WI38 (cell line): ENCODE data around the gene SLC4A5.

Experiments used
- H3K4me3 ChIP-seq: 2 replicates; pipeline ENCODE4 v1.5.1; 2011; ENCODE audit warnings: low read depth, mild to moderate bottlenecking, control low read depth, low read length
- CTCF ChIP-seq: IDR thresholded peaks from 2 replicates; pipeline ENCODE4 v1.5.1; 2012; ENCODE audit warnings: low read depth, mild to moderate bottlenecking, control low read depth, low read length

SLC4A5 gene

DNA sequence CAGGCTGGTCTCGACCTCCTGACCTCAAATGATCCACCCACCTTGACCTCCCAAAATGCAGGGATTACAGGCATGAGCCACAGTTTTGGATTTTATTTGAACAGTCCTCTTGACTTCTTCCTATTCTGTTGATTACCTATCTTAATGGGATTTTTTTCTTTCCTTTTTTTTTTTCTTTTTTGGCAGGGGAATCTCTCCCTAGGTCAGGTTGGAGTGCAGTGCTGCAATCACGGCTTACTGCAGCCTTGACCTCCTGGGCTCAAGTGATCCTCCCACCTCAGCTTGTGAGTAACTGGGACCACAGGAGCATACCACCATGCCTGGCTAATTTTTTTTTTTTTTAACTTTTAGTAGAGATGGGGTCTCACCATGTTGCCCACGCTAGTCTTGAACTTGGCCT, 142.0 kb downstream of the SLC4A5 start:
- TF ChIP-seq CTCF, result no peak
- H3K4me3 ChIP-seq, result no peak overlapping the region

DNA sequence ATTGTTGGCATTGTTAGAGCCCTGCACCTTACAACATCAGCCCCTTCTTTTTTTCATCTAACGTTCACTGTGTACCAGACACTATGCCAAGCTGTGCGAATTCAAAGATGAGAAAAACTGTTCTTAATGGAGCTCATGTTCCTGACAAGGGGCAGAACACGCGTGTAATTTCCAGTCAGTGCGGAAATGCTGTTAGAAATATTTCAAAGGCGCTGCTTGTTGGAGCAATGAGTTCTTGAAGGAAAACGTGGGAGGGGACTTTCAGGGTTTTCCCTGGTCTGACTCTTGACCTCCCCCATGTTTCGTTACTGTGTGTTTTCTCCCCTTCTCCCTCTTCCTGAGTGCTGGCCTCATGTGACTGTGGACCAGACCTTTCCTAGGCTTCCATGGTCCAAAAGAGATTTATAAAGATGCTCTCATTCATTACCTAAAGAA, 143.3 kb downstream of the SLC4A5 start:
- peak overlapping the region; percentile 88 for H3K4me3 ChIP-seq
- no peak for TF ChIP-seq CTCF

GRCh38 chr2:74199275-74199701, 143.9 kb downstream of the SLC4A5 start:
- TF ChIP-seq CTCF, result no peak
- H3K4me3 ChIP-seq, result peak overlapping the region; percentile 88

GRCh38 chr2:74198461-74199274, 144.5 kb downstream of the SLC4A5 start, which contains the start of gene MTHFD2:
Gene MTHFD2 (plus strand): TSS chr2:74198615. CDS start chr2:74198642, 27 bp downstream.
- TF ChIP-seq CTCF, result peak; percentile 74
- H3K4me3 ChIP-seq, result peak within 1 kb of the TSS; percentile 88

DNA sequence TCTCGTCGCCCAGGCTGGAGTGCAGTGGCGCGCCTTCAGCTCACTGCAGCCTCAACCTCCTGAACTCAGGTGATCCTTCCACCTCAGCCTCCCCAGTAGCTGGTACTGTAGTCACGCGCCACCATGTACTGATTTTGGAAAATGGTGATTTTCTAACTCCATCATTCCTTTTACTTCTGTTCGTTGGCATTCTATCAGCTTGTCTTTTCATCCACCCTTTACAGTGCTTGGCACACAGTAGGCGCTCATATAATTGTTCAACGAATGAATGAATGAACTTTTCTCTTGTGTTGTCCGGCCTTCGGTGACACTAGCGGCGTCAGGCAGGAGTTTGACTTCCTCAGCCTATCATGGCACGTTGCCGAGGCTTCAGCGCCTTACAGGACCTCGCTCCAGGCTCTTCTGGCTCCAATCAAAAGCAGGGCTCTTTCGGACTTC, 145.2 kb downstream of the SLC4A5 start:
- H3K4me3 ChIP-seq, result peak overlapping the region; percentile 88
- TF ChIP-seq CTCF, result no peak

GRCh38 chr2:74197049-74197448, 146.2 kb downstream of the SLC4A5 start:
- TF ChIP-seq CTCF, result no peak
- no peak overlapping the region for H3K4me3 ChIP-seq

GRCh38 chr2:74194799-74195198, 148.4 kb downstream of the SLC4A5 start:
- H3K4me3 ChIP-seq, result no peak overlapping the region
- no peak for TF ChIP-seq CTCF
